VCaP (cell line): ENCODE measurements around the gene SRSF3.
"Not testable (repeated sequence)": the region's sequence is repeated elsewhere in the genome, so short reads cannot be mapped to it uniquely, and the experiment has no call there.

Experiments
- H3K27ac ChIP-seq: fragments of 450-650 bp; 2 replicates; pipeline ENCODE4 v1.5.1; 2017
- TF ChIP-seq, protein P1 (sequence below): fragments of 450-650 bp; conservative IDR thresholded peaks from 2 replicates; pipeline ENCODE4 v1.5.1; 2017; ENCODE audit warnings: mild to moderate bottlenecking, moderate library complexity

SRSF3 gene

DNA sequence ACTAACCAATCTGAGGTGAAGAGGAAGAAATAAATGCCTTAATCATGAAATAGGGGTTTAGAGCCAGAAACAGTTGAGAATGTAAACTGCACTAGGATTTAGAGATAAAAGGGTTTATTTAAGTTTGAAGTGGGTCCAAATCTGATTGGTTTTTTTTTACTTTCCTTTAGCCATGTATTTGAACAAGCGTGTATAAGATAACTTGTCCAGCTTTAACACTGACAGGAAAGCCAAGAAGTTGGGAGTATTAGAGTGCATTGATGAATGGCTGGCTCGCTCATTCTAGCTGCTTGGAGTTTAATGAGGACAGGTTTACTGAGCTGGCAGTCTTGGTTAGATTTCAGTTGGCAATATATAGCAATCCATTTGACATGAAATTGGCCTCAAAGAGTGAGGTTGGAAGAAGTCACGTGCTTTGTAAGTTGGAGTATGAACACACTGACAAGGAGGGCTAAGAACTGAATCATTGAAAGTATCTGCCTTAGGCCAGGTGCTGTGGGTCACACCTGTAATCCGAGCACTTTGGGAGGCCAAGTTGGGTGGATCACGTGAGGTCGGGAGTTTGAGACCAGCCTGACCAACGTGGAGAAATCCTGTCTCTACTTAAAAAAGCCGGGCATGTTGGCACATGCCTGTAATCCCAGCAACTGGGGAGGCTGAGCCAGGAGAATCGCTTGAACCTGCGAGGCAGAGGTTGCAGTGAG is 13.7 kb downstream of the SRSF3 start:
- TF ChIP-seq, protein P1, sequence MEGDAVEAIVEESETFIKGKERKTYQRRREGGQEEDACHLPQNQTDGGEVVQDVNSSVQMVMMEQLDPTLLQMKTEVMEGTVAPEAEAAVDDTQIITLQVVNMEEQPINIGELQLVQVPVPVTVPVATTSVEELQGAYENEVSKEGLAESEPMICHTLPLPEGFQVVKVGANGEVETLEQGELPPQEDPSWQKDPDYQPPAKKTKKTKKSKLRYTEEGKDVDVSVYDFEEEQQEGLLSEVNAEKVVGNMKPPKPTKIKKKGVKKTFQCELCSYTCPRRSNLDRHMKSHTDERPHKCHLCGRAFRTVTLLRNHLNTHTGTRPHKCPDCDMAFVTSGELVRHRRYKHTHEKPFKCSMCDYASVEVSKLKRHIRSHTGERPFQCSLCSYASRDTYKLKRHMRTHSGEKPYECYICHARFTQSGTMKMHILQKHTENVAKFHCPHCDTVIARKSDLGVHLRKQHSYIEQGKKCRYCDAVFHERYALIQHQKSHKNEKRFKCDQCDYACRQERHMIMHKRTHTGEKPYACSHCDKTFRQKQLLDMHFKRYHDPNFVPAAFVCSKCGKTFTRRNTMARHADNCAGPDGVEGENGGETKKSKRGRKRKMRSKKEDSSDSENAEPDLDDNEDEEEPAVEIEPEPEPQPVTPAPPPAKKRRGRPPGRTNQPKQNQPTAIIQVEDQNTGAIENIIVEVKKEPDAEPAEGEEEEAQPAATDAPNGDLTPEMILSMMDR: no peak
- no peak overlapping the region; the same call in 1 of the 2 replicates for H3K27ac ChIP-seq

DNA sequence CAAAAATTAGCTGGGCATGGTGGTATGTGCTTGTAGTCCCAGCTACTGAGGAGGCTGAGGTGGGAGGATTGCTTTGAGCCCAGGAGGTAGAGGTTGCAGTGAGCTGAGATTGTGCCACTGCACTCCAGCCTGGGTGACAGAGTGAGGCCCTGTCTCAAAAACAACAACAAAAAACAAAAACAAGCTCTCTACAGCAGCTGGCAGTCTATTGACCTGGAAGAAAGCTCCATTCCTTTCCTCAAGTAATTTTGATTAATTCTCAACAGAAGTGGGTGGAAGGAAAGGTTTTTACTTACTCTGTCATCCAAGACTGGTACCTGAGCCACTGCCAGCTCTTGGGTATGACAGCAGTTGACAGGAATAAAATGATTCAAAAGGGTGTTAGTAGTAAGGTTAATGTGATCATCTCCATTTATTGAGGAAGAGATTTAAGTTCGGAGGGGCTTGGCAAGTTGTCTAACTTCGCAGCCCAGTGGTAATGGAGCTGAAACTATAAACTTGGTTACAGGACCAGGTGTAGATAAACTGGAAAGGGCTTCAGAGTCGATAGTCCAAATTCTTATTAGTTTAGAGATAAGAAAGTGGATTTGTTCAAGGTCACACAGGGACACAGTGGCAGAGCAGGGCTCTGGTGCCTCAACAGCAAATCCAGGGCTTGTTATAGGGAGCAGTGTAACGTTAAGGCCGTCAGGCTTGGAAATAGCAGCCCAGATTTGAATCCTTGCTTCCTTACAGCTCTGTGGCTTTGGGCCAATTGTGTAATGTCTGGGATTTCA is 14.8 kb downstream of the SRSF3 start:
- TF ChIP-seq, protein P1: no peak
- H3K27ac ChIP-seq: no peak overlapping the region; the same call in 1 of the 2 replicates

DNA sequence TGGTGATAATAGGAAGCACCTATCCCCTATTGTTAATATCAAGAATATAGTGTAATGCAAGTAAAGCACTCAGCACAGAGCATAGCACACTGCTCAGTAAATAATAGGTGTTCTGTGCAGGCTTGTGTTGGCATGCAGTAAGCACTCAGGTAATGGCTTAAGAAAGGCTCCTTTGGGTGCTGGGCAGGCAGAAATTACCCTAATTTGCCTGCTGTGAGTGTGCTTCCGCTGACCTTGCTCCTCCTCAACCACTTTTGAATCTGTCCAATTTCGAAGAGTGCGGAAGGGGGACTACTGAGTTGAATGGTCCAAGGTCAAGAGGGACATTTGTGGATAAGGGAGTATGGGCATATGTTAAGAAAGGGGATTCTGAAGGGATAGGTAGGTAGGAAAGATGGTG is 15.4 kb downstream of the SRSF3 start:
- no peak overlapping the region; the same call in 1 of the 2 replicates for H3K27ac ChIP-seq
- TF ChIP-seq, protein P1: no peak

DNA sequence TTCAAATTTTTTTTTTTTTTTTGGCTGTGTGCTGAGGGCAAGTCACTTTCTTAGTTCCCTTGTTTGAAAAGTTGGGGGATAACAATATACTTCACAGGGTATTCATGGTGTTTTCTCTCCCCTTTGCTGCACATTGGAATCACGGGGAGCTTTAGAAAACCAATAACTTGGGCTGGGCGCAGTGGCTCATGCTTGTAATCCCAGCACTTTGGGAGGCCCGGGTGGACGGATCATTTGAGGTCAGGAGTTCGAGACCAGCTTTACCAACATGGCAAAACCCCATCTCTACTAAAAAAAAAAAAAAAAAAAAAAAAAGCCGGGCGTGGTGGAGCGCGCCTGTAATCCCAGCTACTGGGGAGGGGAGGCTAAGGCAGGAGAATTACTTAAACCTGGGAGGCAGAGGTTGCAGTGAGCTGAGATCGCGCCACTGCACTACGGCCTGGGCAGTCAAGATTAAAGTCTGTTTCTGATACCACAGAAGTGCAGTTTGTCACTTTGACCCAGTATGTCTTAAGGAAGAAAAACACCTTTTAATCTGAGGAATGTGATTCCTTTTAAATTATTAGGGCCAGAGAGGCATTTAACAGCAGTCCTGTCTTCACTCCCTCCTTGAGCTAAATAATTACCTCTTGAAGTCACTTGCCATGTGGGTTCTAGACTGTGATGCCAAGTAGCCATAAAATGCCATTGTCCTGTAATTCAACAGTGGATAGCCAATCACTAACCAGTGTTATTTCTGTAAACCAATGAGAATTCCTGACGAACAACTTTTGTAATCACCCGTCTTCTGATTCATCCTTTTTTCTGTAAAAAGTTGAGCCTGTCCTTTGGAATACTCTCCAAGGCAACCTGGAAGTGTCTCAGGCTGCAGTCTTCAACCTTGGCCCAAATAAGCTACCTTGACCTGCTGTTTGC is 16.1 kb downstream of the SRSF3 start:
- no peak overlapping the region; the same call in 1 of the 2 replicates for H3K27ac ChIP-seq
- TF ChIP-seq, protein P1: no peak

DNA sequence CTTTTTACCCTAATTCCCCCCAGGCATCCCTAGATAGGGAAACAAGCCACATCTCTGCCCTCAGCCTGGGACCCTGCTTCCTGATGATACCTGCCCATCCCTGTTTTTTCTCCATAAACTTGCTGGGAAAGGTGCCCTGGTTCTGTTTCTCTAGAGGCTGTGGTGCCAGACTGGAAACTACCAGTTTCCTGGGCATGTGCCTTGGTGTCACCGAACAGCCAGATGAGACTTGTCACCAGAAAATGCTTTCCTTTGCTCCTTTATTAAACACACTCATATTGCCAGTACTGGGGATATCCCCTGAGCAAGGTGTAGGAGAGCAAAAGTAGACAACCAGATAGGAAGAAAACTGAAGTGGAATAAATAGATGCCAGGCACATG is 16.8 kb downstream of the SRSF3 start:
- TF ChIP-seq, protein P1: no peak
- H3K27ac ChIP-seq: no peak overlapping the region; the same call in 1 of the 2 replicates

DNA sequence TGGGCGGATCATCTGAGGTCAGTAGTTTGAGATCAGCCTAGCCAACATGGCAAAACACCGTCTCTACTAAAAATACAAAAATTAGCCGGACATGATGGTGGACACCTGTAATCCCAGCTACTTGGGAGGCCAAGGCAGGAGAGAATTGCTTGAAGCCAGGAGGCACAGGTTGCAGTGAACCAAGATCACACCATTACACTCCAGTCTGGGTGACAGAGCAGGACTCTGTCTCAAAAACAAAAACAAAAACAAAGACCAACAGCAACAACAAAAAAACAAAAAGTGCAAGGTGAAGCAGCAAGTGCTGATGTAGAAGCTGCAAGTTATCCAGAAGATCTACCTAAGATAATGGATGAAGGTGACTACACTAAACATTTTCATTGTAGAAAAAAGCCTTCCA is 17.5 kb downstream of the SRSF3 start:
- H3K27ac ChIP-seq: not testable (repeated sequence)

DNA sequence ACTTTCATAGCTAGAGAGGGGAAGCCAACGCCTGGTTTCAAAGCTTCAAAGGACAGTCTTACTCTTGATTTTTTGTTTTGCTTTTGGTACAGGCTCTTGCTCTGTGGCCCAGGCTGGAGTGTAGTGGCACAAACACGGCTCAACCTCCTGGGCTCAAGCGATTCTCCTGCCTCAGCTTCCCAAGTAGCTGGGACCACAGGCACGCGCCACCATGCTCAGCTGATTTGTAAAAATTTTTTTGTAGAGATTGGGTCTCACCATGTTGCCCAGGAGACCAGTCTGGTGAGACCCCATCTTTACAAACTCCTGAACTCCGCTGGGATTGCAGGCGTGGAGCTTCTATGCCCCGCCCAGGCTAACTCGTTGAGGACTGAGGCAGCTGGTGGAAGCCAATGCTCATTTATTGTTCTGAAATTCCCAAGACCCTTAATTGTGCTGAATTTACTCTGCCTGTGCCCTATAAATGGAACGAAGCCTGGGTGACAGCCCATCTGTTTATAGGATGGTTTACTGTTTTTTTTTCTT is 18.0 kb downstream of the SRSF3 start:
- no peak overlapping the region for H3K27ac ChIP-seq
- TF ChIP-seq, protein P1: no peak
